ENCODE results near the gene NEO1.
A peak's percentile ranks its signal among the peaks of the same experiment; 100 is the strongest.
"Not testable (repeated sequence)": the region's sequence is repeated elsewhere in the genome, so short reads cannot be mapped to it uniquely, and the experiment has no call there.

The NEO1 gene

GRCh38 chr15:73265536-73266153, 213.4 kb downstream of the NEO1 start:
- peak; percentile 51 for DNase-seq (ENCODE audit: low spot score)

DNA sequence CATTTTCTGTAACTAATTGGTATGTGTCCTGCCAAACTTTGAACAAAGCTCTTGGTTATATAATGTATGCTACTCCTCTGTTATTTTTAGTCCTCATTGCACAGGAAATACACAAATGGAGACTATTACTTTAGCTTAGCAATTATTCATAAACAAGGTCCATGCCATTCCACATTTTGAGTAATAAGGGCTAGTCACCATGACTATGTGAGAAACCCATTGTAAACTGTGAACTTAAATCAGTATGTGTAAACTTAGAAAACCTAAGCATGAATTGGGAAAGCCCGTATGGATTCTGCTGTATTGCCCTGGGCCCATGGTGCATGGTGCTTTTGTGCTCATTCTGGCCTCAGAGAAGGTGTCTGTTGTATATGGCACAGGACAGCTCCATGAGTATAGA, 216.2 kb downstream of the NEO1 start:
- DNase-seq (ENCODE audit: low spot score) = no peak

- no peak for DNase-seq (ENCODE audit: low spot score)
Measured at GRCh38 chr15:73270366-73271097, 218.3 kb downstream of the NEO1 start.

DNA sequence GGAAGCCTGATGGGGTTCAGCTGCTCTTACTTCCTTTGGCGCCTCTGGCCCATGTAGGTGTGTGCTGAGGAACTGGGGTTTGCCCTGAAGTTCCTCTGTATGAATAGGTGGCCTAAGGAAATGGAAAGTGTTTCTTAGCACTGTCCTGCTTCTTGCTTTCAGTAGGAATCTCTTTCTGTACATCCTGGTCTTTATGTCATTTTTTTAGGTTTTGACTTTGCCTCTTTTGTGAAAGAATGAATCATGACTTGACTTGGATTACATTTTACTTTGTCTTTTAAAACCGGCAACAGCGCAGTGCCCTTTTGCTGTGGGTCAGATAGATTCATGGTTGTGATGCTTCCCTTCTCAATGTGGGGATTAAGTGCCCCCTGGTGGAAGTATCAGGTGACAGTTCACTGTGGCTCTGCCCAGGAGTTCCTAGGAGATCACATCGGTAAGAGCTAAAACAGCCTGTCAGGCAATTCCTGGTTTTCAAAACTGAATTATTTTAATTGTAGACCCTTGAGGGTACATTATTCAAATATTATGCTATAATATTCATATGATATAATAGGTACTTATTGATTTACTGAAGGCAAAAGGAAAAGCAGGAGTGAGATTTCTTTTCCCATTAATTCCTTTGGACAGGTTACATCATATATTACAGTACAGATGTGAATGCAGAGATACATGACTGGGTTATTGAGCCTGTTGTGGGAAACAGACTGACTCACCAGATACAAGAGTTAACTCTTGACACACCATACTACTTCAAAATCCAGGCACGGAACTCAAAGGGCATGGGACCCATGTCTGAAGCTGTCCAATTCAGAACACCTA, 221.1 kb downstream of the NEO1 start:
- DNase-seq (ENCODE audit: low spot score) = peak; percentile 78

DNA sequence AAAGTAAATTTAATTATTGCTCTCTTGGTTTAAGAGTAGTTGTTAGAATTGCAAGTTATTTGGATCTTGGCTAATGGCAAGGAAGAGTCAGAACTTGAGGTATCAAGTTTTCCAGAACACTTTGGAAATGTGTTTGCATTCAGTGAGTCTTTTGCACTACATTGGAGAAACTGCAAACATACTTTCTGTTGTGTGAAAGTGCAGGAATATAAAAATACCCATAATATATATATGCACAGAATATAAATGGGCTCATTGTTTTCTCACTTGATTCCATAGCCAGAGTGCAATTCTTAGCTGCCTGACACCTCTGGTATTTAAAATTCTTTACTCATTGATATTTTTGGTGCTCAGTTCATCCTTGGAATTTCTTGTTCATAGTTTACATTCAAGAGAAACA, 223.6 kb downstream of the NEO1 start:
- DNase-seq (ENCODE audit: low spot score) = no peak

DNA sequence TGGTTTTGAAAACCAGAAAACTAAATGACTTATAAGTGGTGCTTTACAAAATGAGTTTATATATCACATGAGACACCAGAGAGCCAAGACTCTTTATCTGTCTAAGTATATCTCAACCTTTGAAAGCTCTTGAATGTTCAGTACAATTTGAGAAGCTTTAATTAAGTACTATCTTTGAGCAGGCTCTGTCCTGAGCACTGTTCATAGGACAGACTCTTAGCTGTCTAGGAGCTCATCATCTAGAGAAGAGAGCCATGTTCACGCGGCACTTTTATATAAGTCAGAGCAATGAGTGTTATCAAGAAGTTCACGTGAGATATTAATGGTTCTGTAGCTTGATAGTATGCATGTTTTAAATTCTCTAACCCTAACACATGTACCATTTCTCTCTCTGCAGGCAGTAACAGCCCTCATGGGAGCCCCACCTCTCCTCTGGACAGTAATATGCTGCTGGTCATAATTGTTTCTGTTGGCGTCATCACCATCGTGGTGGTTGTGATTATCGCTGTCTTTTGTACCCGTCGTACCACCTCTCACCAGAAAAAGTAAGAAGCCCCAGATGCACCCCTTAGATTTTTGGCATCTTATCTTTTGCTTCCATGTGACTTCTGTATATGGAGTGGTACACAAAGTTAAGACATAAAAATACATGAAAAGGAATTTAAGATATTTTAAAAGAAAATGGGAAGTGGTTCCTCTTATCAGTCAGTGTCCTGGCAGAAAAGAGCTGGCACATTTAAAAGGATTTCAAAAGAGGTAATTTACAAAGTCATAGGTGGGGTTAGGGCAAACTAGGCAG, 230.5 kb downstream of the NEO1 start:
- no peak for DNase-seq (ENCODE audit: low spot score)

DNA sequence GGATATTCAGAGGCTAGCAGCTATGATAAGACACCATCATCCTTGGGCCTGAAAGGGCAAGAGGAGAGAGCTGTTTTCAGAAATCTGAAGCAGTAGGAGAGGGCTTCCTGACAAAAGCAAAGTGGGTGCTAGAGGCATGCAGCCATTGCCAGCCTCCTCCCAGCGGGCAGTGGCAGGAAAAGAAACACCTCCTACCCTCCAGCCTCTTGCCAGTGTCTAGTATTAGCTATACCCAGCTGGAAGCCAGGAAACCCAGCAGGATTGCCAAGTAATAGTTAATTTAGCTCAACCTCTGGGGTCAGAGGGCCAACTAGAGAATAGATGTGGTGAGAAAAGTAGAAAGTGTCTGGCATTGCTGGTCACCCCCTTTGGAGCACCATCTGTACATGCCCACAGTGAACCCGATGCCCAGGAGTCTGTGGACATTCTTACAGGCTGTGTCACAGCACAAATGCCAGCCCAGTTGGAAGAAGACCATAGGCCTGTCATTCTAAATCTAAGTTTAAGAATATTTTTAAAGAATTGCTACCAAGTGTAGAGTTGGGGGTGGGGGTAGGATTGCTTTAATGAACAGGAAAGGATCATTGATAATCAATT, 231.2 kb downstream of the NEO1 start:
- no peak for DNase-seq (ENCODE audit: low spot score)

DNA sequence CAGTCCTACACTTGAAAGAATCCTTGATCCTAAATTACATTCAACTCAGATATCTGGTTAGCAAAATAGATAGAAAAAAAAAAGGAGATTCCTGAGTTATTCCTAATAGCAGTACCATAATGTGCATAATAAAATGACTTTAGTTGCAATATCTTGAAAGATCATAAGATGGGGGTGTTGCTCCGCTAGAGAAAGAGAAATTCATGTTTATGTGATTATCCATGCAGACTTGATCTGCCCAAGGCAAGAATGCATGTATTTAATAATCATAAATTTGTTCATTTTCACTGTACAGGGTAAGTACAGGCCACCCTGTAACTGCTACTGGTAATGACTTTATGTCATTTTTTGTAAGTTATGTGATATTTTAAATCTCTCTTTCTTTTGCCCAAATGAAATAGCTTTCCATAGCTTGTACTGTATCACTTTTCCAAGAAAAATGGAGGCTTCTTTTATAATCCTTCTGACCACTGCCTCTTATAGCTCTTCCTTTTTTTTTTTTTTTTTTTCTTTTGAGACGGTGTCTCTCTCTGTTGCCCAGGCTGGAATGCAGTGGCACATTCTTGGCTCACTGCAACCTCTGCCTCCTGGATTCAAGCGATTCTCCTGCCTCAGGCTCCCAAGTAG, 231.9 kb downstream of the NEO1 start:
- DNase-seq (ENCODE audit: low spot score) = peak; percentile 68

DNA sequence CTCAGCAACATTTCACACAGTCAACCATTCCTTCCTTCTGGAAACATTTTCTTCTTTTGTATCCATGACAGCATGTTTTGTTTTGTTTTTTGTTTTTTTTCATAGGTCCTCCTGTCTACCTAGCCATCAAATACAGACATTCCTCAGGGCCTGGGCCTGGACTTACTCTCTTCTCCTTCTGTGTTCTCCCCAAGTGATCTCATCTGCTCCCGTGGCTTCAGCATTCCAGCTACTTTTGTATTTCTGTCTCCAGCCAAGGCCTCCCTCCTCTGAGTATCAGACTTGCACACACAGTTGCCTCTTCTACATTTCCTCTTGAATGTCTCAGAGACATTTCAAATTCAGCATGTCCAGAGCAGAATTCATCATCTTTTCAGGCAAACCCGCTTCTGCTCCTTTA, 234.0 kb downstream of the NEO1 start:
- no peak for DNase-seq (ENCODE audit: low spot score)

DNA sequence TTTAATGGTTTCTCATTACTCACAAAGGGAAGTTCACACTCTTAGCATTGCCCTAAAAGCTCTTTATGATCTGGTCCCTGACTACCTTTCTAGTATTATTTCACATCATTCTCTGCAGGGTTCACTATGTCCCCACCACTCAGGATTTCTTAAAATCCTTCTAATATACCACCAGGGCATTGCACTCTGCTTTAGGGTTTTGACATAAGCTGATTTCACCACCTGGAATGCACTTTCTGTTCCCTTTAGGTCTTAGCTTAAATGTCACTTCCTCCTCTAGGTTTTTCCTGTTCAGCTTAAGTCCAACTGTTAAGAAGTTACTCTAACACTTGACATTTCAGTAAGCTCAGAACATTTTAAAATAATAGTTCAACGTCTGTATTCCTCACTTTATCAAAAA, 234.8 kb downstream of the NEO1 start:
- no peak for DNase-seq (ENCODE audit: low spot score)

DNA sequence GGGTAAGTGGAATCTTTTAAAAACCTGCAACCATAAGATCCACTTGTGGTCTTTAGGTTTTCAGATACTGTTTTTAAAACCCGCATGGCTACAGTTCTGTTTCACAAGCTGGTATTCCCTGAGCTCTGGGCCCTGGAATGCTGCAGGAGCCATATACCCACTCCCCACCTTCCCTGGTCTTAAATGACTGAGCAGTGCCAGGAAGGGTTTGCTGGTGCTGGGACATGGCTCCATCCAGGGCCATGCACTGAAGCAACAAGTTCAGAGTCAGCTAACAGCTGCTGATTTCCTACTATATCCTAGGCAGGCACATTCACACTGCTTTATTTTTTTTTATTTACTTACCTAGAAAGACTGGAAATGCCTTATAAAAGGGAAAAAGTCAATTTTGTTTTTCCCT, 239.2 kb downstream of the NEO1 start:
- no peak for DNase-seq (ENCODE audit: low spot score)

- DNase-seq (ENCODE audit: low spot score) = no peak
Measured at GRCh38 chr15:73293773-73294172, 241.5 kb downstream of the NEO1 start.

GRCh38 chr15:73295630-73296286, 243.5 kb downstream of the NEO1 start:
- DNase-seq (ENCODE audit: low spot score) = no peak

DNA sequence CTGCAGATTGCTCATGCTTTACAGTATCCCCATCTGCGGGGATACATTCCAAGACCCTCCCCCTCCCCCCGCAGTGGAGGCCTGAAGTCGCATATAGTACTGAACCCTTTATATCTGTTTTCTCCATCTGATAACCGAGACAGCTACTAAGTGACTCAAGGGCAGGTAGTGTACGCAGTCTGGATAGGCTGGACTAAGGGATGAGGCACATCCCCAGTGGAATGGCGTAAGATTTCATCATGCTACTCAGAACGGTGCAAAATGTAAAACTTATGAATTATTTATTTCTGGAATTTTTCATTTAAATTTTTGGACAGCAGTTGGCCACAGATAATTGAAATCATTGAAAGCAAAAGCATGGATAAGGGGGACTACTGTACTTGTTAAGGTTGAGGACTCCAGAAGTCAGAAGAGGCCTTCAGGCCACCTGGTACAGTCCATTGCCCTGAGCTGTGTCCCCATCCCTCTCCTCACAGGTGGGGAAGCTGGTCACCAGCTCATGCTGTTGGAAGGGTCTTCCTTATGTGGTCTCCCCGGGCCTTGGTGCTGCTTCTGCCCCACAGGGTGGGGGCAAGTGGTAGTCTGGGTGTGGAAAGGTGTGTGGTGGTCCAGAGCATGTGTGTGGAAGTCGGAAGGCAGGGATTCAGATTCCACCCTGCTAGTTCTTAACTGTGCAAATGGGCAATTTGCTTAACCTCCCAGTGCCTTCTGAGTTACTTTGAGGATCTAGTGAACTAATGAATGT, 244.5 kb downstream of the NEO1 start:
- no peak for DNase-seq (ENCODE audit: low spot score)

DNA sequence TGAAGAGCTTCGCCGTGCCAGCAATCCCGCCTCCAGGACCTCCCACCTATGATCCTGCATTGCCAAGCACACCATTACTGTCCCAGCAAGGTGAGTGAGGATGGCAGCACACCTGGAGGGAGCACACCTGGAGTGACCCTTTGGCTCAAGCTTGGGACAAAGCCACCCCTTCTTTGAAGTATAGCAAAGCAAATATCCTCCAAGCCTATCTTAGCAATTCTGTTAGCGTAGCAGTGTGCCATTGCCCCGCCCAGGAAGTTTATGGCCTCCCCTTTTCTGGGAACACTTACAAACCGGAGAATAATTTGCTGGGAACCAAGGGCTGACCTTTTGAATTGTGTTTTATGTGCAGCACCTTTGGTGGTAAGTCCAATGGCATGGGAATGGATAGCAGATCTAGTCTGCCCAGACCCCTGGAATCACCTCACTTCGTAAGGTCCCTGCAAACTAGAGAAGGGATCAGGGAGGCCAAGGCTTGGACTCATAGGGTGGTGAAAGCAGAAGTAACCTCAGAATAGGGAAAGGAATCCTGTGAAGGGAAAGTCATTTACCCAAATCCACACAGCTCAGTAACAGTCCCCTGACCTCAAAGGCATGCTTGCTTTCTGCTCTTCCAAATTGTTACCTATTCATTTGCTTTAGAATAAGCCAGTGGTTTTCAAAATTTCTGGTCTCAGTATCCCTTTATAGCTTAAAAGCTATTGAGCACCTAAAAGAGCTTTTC, 246.4 kb downstream of the NEO1 start:
- DNase-seq (ENCODE audit: low spot score) = no peak

DNA sequence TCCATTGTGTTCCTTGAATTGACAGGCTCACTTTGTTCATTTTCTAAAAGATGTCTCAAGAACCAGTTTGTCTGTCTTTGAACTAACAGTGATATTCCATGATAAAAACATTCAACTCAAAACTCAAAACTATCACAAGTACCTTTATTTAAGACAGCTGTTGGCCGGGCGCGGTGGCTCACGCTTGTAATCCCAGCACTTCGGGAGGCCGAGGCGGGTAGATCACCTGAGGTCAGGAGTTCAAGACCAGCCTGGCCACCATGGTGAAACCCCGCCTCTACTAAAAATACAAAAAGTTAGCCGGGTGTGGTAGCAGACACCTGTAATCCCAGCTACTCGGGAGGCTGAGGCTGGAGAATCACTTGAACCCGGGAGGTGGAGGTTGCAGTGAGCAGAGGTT, 248.0 kb downstream of the NEO1 start:
- not testable (repeated sequence) for DNase-seq (ENCODE audit: low spot score)

- no peak for DNase-seq (ENCODE audit: low spot score)
Measured at GRCh38 chr15:73303636-73304035, 251.4 kb downstream of the NEO1 start.

GRCh38 chr15:73305331-73306211, 253.3 kb downstream of the NEO1 start:
- peak; percentile 75 for DNase-seq (ENCODE audit: low spot score)
